Neuron (in vitro differentiated cells): ENCODE measurements around the gene UGT1A10.

Experiments
- H2AFZ ChIP-seq: one replicate; pipeline ENCODE4 v1.6.1; 2013; ENCODE audit warnings: low read depth, mild to moderate bottlenecking, inconsistent platforms, low read length, moderate library complexity
- H3K27me3 ChIP-seq: one replicate; pipeline ENCODE4 v1.6.1; 2013; ENCODE audit warnings: low read length; ENCODE audit not compliant: insufficient read depth
- H3K36me3 ChIP-seq: one replicate; pipeline ENCODE4 v1.6.1; 2013; ENCODE audit warnings: low read length; ENCODE audit not compliant: insufficient read depth
- H3K4me1 ChIP-seq: one replicate; pipeline ENCODE4 v1.6.1; 2013; ENCODE audit warnings: low read length; ENCODE audit not compliant: insufficient read depth
- H3K4me3 ChIP-seq: 2 replicates; pipeline ENCODE4 v1.5.1; 2013; ENCODE audit warnings: mild to moderate bottlenecking, low read length, moderate library complexity
- H3K9me3 ChIP-seq: one replicate; pipeline ENCODE4 v1.6.1; 2013; ENCODE audit warnings: low read length

The UGT1A10 gene

GRCh38 chr2:233668605-233669260, 32.5 kb downstream of the UGT1A10 start:
- no peak overlapping the region for H3K4me3 ChIP-seq
- no peaks in the 10 kb centered on the region for H3K27me3 ChIP-seq
- no peaks in the 10 kb centered on the region for H3K4me1 ChIP-seq
- peaks cover 2% of the 10 kb centered on the region for H3K9me3 ChIP-seq
- no peaks in the 10 kb centered on the region for H3K36me3 ChIP-seq
- no peak overlapping the region for H2AFZ ChIP-seq

- Histone ChIP-seq H3K4me1 (no peaks in the 10 kb centered on the region), H3K36me3 (no peaks in the 10 kb centered on the region), H3K27me3 (no peaks in the 10 kb centered on the region), H3K9me3 (peaks cover 2% of the 10 kb centered on the region), H3K4me3 (no peak within 1 kb of the TSS), H2AFZ (no peak within 1 kb of the TSS)
Observed at GRCh38 chr2:233671290-233672161, 35.3 kb downstream of the UGT1A10 start, which contains the start of gene UGT1A9. Gene UGT1A9, plus strand, starts transcription at chr2:233671898. Its CDS starts 37 bp downstream, at chr2:233671935.

GRCh38 chr2:233672886-233673285, 36.6 kb downstream of the UGT1A10 start:
- H3K36me3 ChIP-seq: no peaks in the 10 kb centered on the region
- no peaks in the 10 kb centered on the region for H3K4me1 ChIP-seq
- no peaks in the 10 kb centered on the region for H3K27me3 ChIP-seq
- H3K4me3 ChIP-seq: no peak overlapping the region
- H2AFZ ChIP-seq: no peak overlapping the region
- peaks cover 2% of the 10 kb centered on the region for H3K9me3 ChIP-seq

- no peak overlapping the region for H3K4me3 ChIP-seq
- no peaks in the 10 kb centered on the region for H3K36me3 ChIP-seq
- H3K4me1 ChIP-seq: no peaks in the 10 kb centered on the region
Observed at GRCh38 chr2:233673896-233674295, 37.6 kb downstream of the UGT1A10 start.

GRCh38 chr2:233674314-233674713, 38.1 kb downstream of the UGT1A10 start:
- no peaks in the 10 kb centered on the region for H3K27me3 ChIP-seq
- H3K36me3 ChIP-seq: no peaks in the 10 kb centered on the region
- no peak overlapping the region for H3K4me3 ChIP-seq
- peaks cover 2% of the 10 kb centered on the region for H3K9me3 ChIP-seq
- H2AFZ ChIP-seq: no peak overlapping the region
- no peaks in the 10 kb centered on the region for H3K4me1 ChIP-seq

More at GRCh38 chr2:233673896-233674295, 37.6 kb downstream of the UGT1A10 start:
- H3K9me3 ChIP-seq: peaks cover 2% of the 10 kb centered on the region
- H2AFZ ChIP-seq: no peak overlapping the region
- H3K27me3 ChIP-seq: no peaks in the 10 kb centered on the region

- Histone ChIP-seq H2AFZ (no peak overlapping the region), H3K36me3 (no peaks in the 10 kb centered on the region), H3K4me3 (no peak overlapping the region), H3K4me1 (no peaks in the 10 kb centered on the region), H3K27me3 (no peaks in the 10 kb centered on the region), H3K9me3 (peaks cover 2% of the 10 kb centered on the region)
Observed at GRCh38 chr2:233674995-233675394, 38.7 kb downstream of the UGT1A10 start.

GRCh38 chr2:233676046-233676445, 39.8 kb downstream of the UGT1A10 start:
- no peaks in the 10 kb centered on the region for H3K36me3 ChIP-seq
- H3K27me3 ChIP-seq: no peaks in the 10 kb centered on the region
- H3K4me1 ChIP-seq: no peaks in the 10 kb centered on the region
- no peak overlapping the region for H2AFZ ChIP-seq
- H3K4me3 ChIP-seq: no peak overlapping the region
- H3K9me3 ChIP-seq: peaks cover 2% of the 10 kb centered on the region

- H3K4me3 ChIP-seq: no peak overlapping the region
- no peaks in the 10 kb centered on the region for H3K4me1 ChIP-seq
- H3K36me3 ChIP-seq: no peaks in the 10 kb centered on the region
- H3K27me3 ChIP-seq: no peaks in the 10 kb centered on the region
- peak overlapping the region; percentile 48 for H2AFZ ChIP-seq
- H3K9me3 ChIP-seq: no peaks in the 10 kb centered on the region
Observed at GRCh38 chr2:233679196-233679595, 42.9 kb downstream of the UGT1A10 start.

- no peaks in the 10 kb centered on the region for H3K4me1 ChIP-seq
- H2AFZ ChIP-seq: no peak overlapping the region
- no peak overlapping the region for H3K4me3 ChIP-seq
- no peaks in the 10 kb centered on the region for H3K36me3 ChIP-seq
- no peaks in the 10 kb centered on the region for H3K27me3 ChIP-seq
- H3K9me3 ChIP-seq: no peaks in the 10 kb centered on the region
Observed at GRCh38 chr2:233680361-233681045, 44.3 kb downstream of the UGT1A10 start.

- no peaks in the 10 kb centered on the region for H3K4me1 ChIP-seq
- no peaks in the 10 kb centered on the region for H3K36me3 ChIP-seq
- H2AFZ ChIP-seq: no peak within 1 kb of the TSS
- no peaks in the 10 kb centered on the region for H3K9me3 ChIP-seq
- H3K27me3 ChIP-seq: no peaks in the 10 kb centered on the region
- no peak within 1 kb of the TSS for H3K4me3 ChIP-seq
Observed at GRCh38 chr2:233681521-233682099, 45.4 kb downstream of the UGT1A10 start, which contains the start of gene UGT1A7. Gene UGT1A7, plus strand, starts transcription at chr2:233681901. Its CDS starts 37 bp downstream, at chr2:233681938.

- Histone ChIP-seq H2AFZ (no peak overlapping the region), H3K4me3 (no peak overlapping the region), H3K9me3 (no peaks in the 10 kb centered on the region), H3K4me1 (no peaks in the 10 kb centered on the region), H3K36me3 (no peaks in the 10 kb centered on the region), H3K27me3 (no peaks in the 10 kb centered on the region)
Observed at GRCh38 chr2:233684640-233685039, 48.4 kb downstream of the UGT1A10 start.

GRCh38 chr2:233686928-233687327, 50.7 kb downstream of the UGT1A10 start:
- H2AFZ ChIP-seq: no peak overlapping the region
- no peaks in the 10 kb centered on the region for H3K27me3 ChIP-seq
- no peaks in the 10 kb centered on the region for H3K9me3 ChIP-seq
- H3K4me1 ChIP-seq: no peaks in the 10 kb centered on the region
- H3K4me3 ChIP-seq: no peak overlapping the region
- H3K36me3 ChIP-seq: no peaks in the 10 kb centered on the region
